SK-N-SH (cell line): ENCODE data around the gene IRX5.

Experiments
- CTCF ChIP-seq: fragments of 200-600 bp; sonication (generic); IDR thresholded peaks from 2 replicates; pipeline ENCODE4 v1.6.1; 2017; ENCODE audit warnings: antibody characterized with exemption, mild to moderate bottlenecking, moderate library complexity
- EP300 ChIP-seq, 2 experiments: IDR thresholded peaks; 2 replicates each; pipeline versions ENCODE4 v1.4.0 to v1.6.1; 2012; ENCODE audit warnings: borderline replicate concordance in 1 of 2, low read depth in 1 of 2, low read length in 1 of 2
- MAX ChIP-seq: IDR thresholded peaks from 2 replicates; pipeline ENCODE4 v1.4.0; 2012; ENCODE audit warnings: low read depth

GRCh38 chr16:54936201-54936978 lies 5.7 kb downstream of the IRX5 start:
- TF ChIP-seq MAX (no peak), CTCF (no peak), EP300 (IDR thresholded peaks at IDR 0.05; ENCODE audit: borderline replicate concordance in 1 of 2, low read depth in 1 of 2, low read length in 1 of 2) (no peak)
